Measurements from ENCODE around the gene RBM15. TPM values are rescaled to one million over a fixed set of nuclear protein-coding genes. Genes with fewer than 3 reads are reported as not detected.
A peak's percentile ranks its signal among the peaks of the same experiment; 100 is the strongest.

Gene RBM15
- total RNA-seq, 1 donor: 54.0 TPM

DNA sequence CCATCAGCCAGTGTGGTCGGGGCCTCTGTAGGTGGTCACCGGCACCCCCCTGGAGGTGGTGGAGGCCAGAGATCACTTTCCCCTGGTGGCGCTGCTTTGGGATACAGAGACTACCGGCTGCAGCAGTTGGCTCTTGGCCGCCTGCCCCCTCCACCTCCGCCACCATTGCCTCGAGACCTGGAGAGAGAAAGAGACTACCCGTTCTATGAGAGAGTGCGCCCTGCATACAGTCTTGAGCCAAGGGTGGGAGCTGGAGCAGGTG, 961 bp downstream of the RBM15 start:
- peak overlapping the region; percentile 99 for H3K4me3 ChIP-seq (ENCODE audit: low read depth, low read length)
- TF ChIP-seq, protein P1, sequence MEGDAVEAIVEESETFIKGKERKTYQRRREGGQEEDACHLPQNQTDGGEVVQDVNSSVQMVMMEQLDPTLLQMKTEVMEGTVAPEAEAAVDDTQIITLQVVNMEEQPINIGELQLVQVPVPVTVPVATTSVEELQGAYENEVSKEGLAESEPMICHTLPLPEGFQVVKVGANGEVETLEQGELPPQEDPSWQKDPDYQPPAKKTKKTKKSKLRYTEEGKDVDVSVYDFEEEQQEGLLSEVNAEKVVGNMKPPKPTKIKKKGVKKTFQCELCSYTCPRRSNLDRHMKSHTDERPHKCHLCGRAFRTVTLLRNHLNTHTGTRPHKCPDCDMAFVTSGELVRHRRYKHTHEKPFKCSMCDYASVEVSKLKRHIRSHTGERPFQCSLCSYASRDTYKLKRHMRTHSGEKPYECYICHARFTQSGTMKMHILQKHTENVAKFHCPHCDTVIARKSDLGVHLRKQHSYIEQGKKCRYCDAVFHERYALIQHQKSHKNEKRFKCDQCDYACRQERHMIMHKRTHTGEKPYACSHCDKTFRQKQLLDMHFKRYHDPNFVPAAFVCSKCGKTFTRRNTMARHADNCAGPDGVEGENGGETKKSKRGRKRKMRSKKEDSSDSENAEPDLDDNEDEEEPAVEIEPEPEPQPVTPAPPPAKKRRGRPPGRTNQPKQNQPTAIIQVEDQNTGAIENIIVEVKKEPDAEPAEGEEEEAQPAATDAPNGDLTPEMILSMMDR (IDR thresholded peaks at IDR 0.05; ENCODE audit: insufficient read depth, low read depth, low read length): no peak
- DNase-seq (ENCODE audit: low read depth): no peak

DNA sequence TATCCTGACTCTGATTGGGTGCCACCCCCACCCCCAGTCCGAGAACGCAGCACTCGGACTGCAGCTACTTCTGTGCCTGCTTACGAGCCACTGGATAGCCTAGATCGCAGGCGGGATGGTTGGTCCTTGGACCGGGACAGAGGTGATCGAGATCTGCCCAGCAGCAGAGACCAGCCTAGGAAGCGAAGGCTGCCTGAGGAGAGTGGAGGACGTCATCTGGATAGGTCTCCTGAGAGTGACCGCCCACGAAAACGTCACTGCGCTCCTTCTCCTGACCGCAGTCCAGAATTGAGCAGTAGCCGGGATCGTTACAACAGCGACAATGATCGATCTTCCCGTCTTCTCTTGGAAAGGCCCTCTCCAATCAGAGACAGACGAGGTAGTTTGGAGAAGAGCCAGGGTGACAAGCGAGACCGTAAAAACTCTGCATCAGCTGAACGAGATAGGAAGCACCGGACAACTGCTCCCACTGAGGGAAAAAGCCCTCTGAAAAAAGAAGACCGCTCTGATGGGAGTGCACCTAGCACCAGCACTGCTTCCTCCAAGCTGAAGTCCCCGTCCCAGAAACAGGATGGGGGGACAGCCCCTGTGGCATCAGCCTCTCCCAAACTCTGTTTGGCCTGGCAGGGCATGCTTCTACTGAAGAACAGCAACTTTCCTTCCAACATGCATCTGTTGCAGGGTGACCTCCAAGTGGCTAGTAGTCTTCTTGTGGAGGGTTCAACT, 2.1 kb downstream of the RBM15 start:
- TF ChIP-seq, protein P1 (IDR thresholded peaks at IDR 0.05; ENCODE audit: insufficient read depth, low read depth, low read length): no peak
- peak; percentile 63 for DNase-seq (ENCODE audit: low read depth)
- H3K4me3 ChIP-seq (ENCODE audit: low read depth, low read length): peak overlapping the region; percentile 99

DNA sequence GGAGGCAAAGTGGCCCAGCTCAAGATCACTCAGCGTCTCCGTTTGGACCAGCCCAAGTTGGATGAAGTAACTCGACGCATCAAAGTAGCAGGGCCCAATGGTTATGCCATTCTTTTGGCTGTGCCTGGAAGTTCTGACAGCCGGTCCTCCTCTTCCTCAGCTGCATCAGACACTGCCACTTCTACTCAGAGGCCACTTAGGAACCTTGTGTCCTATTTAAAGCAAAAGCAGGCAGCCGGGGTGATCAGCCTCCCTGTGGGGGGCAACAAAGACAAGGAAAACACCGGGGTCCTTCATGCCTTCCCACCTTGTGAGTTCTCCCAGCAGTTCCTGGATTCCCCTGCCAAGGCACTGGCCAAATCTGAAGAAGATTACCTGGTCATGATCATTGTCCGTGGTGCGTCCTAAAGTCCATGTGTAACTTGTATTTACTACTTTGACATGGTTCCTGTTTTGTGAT, 2.7 kb downstream of the RBM15 start:
- H3K4me3 ChIP-seq (ENCODE audit: low read depth, low read length): peak overlapping the region; percentile 99
- TF ChIP-seq, protein P1 (IDR thresholded peaks at IDR 0.05; ENCODE audit: insufficient read depth, low read depth, low read length): no peak
- DNase-seq (ENCODE audit: low read depth): no peak

DNA sequence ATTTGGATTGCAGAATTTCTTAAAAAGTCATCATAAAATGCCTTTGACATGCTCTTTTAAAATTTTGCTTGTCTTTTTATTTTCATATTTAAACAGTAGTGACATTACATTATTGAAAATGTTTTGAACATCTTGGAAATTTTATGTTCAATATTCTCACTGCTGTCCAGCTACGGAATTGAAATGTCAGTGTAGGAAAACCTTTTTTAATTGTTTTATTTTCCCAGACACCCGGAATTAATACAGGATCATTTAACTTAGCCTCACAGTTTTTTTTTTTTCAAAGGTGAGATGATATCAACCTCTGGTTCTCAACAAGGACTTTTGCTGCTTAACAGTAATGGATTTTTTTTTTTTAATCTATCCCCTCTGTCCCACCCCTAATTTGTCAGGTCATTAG, 4.1 kb downstream of the RBM15 start:
- TF ChIP-seq, protein P1 (IDR thresholded peaks at IDR 0.05; ENCODE audit: insufficient read depth, low read depth, low read length): no peak
- no peak for DNase-seq (ENCODE audit: low read depth)
- H3K4me3 ChIP-seq (ENCODE audit: low read depth, low read length): peak overlapping the region; percentile 99

DNA sequence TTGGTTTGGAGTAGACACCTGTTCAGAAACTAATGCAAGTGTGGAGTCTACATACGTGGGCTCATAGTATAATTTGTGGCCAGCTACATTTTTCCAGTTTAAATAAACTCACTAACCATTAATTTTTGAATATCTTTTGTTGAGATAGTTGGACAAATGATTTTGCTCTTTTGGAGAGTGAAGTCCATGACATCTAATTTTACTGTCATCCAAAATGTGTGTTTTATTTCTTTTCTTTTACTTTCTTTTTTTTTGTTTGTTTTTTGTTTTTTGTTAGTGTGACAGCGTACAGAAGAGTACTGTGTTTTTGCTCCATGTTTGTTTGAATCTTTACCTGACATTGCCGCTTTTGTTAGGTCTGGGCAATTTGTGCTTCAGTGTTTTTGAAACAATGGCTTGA, 5.0 kb downstream of the RBM15 start:
- no peak for DNase-seq (ENCODE audit: low read depth)
- TF ChIP-seq, protein P1 (IDR thresholded peaks at IDR 0.05; ENCODE audit: insufficient read depth, low read depth, low read length): no peak
- peak overlapping the region; percentile 4 for H3K4me3 ChIP-seq (ENCODE audit: low read depth, low read length)

DNA sequence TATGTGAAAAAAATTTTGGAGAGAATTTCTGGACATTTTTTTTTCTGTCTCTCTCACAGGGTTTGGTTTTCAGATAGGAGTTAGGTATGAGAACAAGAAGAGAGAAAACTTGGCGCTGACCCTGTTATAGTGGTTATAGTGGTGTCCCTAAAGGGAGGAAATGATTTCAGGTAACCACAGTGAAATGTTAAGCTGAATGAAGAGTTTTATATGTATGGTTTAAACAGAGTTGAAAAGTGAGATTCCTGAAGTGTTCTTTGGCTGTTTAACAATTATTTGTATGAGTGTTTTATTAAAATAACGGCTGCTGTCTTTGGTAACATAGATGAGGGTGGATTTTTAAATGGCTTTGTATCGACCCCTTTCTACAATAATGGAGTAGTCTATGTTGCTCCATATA, 6.3 kb downstream of the RBM15 start:
- H3K4me3 ChIP-seq (ENCODE audit: low read depth, low read length): no peak overlapping the region
- TF ChIP-seq, protein P1 (IDR thresholded peaks at IDR 0.05; ENCODE audit: insufficient read depth, low read depth, low read length): no peak
- no peak for DNase-seq (ENCODE audit: low read depth)

DNA sequence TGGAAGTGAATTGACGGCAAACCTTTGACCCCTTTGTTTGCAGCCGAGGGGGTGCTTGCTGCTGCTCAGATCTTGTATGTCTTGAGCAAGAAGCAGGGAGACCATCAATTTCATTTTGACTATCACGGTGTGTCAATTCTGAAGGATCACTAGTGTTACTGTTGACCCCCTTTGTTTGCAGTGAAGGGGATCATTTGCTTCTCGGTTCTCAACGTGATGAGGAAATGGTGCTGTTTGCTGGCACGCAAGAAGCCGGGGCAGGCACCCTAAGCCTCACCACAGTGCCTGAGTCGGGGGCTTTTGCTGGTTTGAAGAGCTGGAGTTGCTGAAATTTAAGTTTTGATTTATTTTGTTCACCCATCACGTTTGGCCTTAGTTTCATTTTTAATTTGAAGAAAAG, 7.5 kb downstream of the RBM15 start:
- no peak for DNase-seq (ENCODE audit: low read depth)
- no peak overlapping the region for H3K4me3 ChIP-seq (ENCODE audit: low read depth, low read length)
- TF ChIP-seq, protein P1 (IDR thresholded peaks at IDR 0.05; ENCODE audit: insufficient read depth, low read depth, low read length): no peak

All from fibroblast of villous mesenchyme (primary cell).